ENCODE measurements around the gene ZNF587B.
"Not testable (repeated sequence)": the region's sequence is repeated elsewhere in the genome, so short reads cannot be mapped to it uniquely, and the experiment has no call there.

Gene ZNF587B

DNA sequence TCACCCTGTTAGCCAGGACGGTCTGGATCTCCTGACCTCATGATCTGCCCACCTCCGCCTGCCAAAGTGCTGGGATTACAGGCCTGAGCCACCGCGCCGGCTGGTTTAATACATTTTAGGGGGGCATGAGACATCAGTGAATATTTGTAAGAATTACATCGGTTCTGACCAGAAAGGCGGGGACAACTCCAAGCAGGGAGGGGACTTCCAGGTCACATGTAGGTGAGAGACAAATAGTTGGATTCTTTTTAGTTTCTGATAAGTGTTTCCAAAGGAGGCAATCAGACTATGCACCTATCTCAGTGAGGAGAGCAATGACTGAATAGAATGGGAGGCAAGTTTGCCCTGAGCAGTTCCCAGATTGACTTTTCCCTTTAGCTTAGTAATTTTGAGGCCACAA is 11.7 kb upstream of the ZNF587B start:
- Histone ChIP-seq H3K27me3 (ENCODE audit: control insufficient read depth, insufficient read depth, low read length, poor library complexity, severe bottlenecking) (no peaks in the 10 kb centered on the region), H3K27ac (ENCODE audit: insufficient read depth, low read depth, low read length, poor library complexity, severe bottlenecking) (no peak overlapping the region), H3K9me3 (ENCODE audit: control insufficient read depth, low read length) (no peaks in the 10 kb centered on the region), H3K4me1 (ENCODE audit: control insufficient read depth, insufficient read depth, low read length) (peaks cover 14% of the 10 kb centered on the region), H3K4me3 (ENCODE audit: insufficient read depth, low read depth, low read length) (no peak overlapping the region), H3K36me3 (ENCODE audit: control insufficient read depth, insufficient read depth, low read length) (no peaks in the 10 kb centered on the region)
- WGBS, 2 experiments, result 88 to 90% methylated on average over 7 of the region's 7 CpGs

DNA sequence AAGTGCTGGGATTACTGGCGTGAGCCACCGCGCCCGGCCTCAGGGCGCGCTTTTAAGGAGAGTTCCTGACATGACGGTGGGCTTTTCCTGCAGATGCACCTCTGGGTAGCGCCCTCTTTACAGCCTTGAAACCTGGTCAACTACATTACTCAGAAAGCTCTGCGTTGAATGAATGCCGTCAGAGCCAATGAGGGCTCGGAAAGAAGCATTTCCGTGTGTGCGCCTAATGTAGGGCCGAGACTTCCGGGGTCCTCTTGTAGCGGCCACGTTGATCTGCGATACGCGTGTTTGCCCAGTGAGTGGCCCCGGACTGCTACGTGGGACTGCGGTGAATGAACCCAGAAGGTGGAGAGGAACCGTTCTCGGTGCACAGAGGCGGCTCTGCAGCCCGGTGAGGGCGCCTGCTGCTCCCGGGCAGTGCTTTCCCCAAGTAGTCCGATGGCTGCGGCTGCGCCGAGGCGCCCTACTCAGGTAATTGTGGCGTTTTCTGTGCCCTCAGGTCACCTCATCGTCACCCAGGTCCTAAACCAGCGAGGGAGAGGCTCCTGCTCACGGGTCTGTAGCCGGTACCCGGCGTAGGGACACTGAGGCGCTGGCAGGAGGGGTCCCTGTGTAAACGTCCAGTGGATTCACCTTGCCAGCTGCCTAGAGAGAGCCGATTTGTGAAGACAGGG is 10.5 kb upstream of the ZNF587B start:
- Histone ChIP-seq H3K27ac (ENCODE audit: insufficient read depth, low read depth, low read length, poor library complexity, severe bottlenecking) (peak overlapping the region; percentile 60), H3K9me3 (ENCODE audit: control insufficient read depth, low read length) (no peaks in the 10 kb centered on the region), H3K4me1 (ENCODE audit: control insufficient read depth, insufficient read depth, low read length) (peaks cover 10% of the 10 kb centered on the region), H3K4me3 (ENCODE audit: insufficient read depth, low read depth, low read length) (peak overlapping the region; percentile 100), H3K27me3 (ENCODE audit: control insufficient read depth, insufficient read depth, low read length, poor library complexity, severe bottlenecking) (no peaks in the 10 kb centered on the region), H3K36me3 (ENCODE audit: control insufficient read depth, insufficient read depth, low read length) (no peaks in the 10 kb centered on the region)
- 0% methylated on average over 44 of the region's 44 CpGs for WGBS, 2 experiments

DNA sequence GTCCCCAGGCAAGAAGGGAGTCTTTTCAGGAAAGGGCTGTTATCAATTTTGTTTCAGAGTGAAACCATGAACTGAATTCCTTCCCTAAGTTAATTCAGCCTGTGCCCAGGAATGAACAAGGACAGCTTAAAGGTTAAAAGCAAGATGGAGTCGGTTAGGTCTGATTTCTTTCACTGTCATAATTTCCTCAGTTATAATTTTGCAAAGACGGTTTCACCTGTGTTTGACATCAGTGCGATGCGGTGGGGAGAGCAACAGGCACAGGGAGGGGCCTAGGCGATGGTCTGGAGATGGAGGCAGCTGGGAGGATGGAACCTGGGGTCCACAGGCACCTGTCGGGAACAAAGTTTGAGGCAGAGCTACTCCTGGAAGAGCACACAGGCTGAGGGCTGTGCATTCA is 9.5 kb upstream of the ZNF587B start:
- H3K36me3 ChIP-seq (ENCODE audit: control insufficient read depth, insufficient read depth, low read length), result no peaks in the 10 kb centered on the region
- peaks cover 10% of the 10 kb centered on the region for H3K4me1 ChIP-seq (ENCODE audit: control insufficient read depth, insufficient read depth, low read length)
- peak overlapping the region; percentile 100 for H3K4me3 ChIP-seq (ENCODE audit: insufficient read depth, low read depth, low read length)
- no peak overlapping the region for H3K27ac ChIP-seq (ENCODE audit: insufficient read depth, low read depth, low read length, poor library complexity, severe bottlenecking)
- H3K27me3 ChIP-seq (ENCODE audit: control insufficient read depth, insufficient read depth, low read length, poor library complexity, severe bottlenecking), result no peaks in the 10 kb centered on the region
- no peaks in the 10 kb centered on the region for H3K9me3 ChIP-seq (ENCODE audit: control insufficient read depth, low read length)
- 90% methylated on average over 6 of the region's 6 CpGs for WGBS, 2 experiments

DNA sequence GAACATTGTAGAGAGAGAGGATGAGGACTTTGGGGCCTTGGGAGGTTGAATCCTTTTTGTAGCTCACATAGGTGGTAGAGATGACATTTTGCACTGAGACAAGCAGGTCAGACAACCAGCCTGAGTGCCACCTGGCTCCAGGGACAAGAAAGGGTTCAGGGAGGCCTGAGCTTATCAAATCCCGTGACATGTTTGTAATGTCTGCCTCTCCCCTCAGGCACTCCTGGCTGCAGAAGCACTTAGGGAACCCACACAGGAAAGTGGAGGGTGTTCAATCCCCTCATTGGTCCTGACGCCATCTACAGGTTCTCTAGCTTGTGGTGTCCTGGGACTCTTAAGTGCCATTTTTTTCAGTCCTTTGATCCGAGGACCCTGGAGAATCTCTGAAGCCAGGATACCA is 9.0 kb upstream of the ZNF587B start:
- H3K4me1 ChIP-seq (ENCODE audit: control insufficient read depth, insufficient read depth, low read length), result peaks cover 10% of the 10 kb centered on the region
- H3K27ac ChIP-seq (ENCODE audit: insufficient read depth, low read depth, low read length, poor library complexity, severe bottlenecking); H3K4me3 ChIP-seq (ENCODE audit: insufficient read depth, low read depth, low read length); H3K27me3 ChIP-seq (ENCODE audit: control insufficient read depth, insufficient read depth, low read length, poor library complexity, severe bottlenecking); H3K36me3 ChIP-seq (ENCODE audit: control insufficient read depth, insufficient read depth, low read length); H3K9me3 ChIP-seq (ENCODE audit: control insufficient read depth, low read length): not testable (repeated sequence)
- WGBS, 2 experiments, result 88 to 93% methylated on average over 2 of the region's 3 CpGs

DNA sequence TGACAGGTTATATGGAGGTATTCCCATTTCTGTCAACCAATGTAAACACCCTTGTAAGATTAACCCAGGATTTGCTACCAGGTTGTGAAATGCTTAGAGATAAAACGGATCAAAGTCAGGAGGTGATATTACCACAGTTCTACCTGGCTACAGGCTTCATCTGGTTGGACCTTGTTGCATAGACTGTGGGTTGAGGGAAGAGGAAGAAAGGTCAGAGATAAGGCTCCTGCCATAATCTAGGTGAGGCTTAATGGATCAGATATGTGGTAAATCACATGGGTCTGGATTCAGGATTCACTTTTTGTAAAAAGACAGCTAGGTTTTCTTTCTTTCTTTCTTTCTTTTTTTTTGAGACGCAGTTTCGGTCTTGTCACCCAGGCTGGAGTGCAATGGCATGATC is 8.6 kb upstream of the ZNF587B start:
- not testable (repeated sequence) for H3K9me3 ChIP-seq (ENCODE audit: control insufficient read depth, low read length); H3K4me3 ChIP-seq (ENCODE audit: insufficient read depth, low read depth, low read length); H3K27me3 ChIP-seq (ENCODE audit: control insufficient read depth, insufficient read depth, low read length, poor library complexity, severe bottlenecking); H3K27ac ChIP-seq (ENCODE audit: insufficient read depth, low read depth, low read length, poor library complexity, severe bottlenecking); H3K36me3 ChIP-seq (ENCODE audit: control insufficient read depth, insufficient read depth, low read length)
- 94 to 95% methylated on average over 2 of the region's 3 CpGs for WGBS, 2 experiments
- H3K4me1 ChIP-seq (ENCODE audit: control insufficient read depth, insufficient read depth, low read length), result peaks cover 10% of the 10 kb centered on the region

DNA sequence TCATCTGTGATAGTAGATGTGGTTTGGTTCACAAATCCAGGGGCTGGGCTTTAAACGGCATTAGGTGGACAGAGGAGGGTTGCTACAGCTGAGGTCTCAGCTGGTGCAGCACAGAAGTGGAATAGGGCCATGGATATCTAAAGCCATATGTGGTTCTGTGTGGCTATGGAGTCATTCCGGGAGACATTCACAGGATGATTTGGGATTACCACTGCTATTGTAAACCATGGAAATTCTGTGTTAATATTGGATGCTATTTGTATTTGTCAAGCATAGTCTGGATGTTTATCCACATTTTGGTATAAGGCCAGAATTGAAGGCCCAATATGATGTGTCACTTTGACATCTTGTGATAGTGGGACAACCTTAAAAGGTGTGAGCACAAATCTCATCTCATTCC is 6.9 kb upstream of the ZNF587B start:
- not testable (repeated sequence) for H3K36me3 ChIP-seq (ENCODE audit: control insufficient read depth, insufficient read depth, low read length)
- 95 to 96% methylated on average over 2 of the region's 2 CpGs for WGBS, 2 experiments

DNA sequence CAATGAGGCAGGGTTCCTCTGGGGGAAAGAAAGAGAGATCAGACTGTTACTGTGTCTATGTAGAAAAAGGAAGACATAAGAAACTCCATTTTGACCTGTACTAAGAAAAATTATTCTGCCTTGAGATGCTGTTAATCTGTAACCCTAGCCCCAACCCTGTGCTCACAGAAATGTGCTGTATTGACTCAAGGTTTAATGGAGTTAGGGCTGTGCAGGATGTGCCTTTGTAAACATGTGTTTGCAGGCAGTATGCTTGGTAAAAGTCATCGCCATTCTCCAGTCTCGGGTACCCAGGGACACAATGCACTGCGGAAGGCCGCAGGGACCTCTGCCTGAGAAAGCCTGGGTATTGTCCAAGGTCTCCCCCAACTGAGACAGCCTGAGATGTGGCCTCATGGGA is 6.5 kb upstream of the ZNF587B start:
- not testable (repeated sequence) for H3K9me3 ChIP-seq (ENCODE audit: control insufficient read depth, low read length); H3K36me3 ChIP-seq (ENCODE audit: control insufficient read depth, insufficient read depth, low read length); H3K4me3 ChIP-seq (ENCODE audit: insufficient read depth, low read depth, low read length); H3K27ac ChIP-seq (ENCODE audit: insufficient read depth, low read depth, low read length, poor library complexity, severe bottlenecking); H3K27me3 ChIP-seq (ENCODE audit: control insufficient read depth, insufficient read depth, low read length, poor library complexity, severe bottlenecking)
- H3K4me1 ChIP-seq (ENCODE audit: control insufficient read depth, insufficient read depth, low read length), result peaks cover 10% of the 10 kb centered on the region
- 91 to 94% methylated on average over 4 of the region's 4 CpGs for WGBS, 2 experiments

More for the DNA sequence above, 6.9 kb upstream of the ZNF587B start:
- not testable (repeated sequence) for H3K9me3 ChIP-seq (ENCODE audit: control insufficient read depth, low read length); H3K27me3 ChIP-seq (ENCODE audit: control insufficient read depth, insufficient read depth, low read length, poor library complexity, severe bottlenecking); H3K27ac ChIP-seq (ENCODE audit: insufficient read depth, low read depth, low read length, poor library complexity, severe bottlenecking); H3K4me3 ChIP-seq (ENCODE audit: insufficient read depth, low read depth, low read length)
- H3K4me1 ChIP-seq (ENCODE audit: control insufficient read depth, insufficient read depth, low read length), result peaks cover 10% of the 10 kb centered on the region

DNA sequence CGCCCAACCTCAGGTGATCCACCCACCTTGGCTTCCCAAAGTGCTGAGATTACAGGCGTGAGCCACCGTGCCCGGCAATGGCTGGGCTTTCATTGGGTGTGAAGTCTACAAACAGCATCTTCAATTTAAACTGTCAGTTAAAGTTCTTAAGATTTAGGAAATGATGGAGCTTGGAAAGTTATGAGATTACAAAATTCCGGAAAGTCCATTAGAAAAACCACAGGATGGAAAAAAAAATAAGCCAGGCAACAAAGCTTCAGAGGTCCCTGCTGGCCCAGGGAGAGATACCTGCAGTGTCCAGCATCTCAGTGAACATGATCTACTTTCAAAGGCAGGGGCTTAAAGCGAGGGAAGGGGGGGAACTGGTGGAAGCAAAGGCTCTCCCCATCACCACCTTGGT is 4.6 kb upstream of the ZNF587B start:
- H3K4me3 ChIP-seq (ENCODE audit: insufficient read depth, low read depth, low read length), result no peak overlapping the region
- peaks cover 8% of the 10 kb centered on the region for H3K4me1 ChIP-seq (ENCODE audit: control insufficient read depth, insufficient read depth, low read length)
- no peaks in the 10 kb centered on the region for H3K27me3 ChIP-seq (ENCODE audit: control insufficient read depth, insufficient read depth, low read length, poor library complexity, severe bottlenecking)
- no peaks in the 10 kb centered on the region for H3K9me3 ChIP-seq (ENCODE audit: control insufficient read depth, low read length)
- H3K27ac ChIP-seq (ENCODE audit: insufficient read depth, low read depth, low read length, poor library complexity, severe bottlenecking), result no peak overlapping the region
- H3K36me3 ChIP-seq (ENCODE audit: control insufficient read depth, insufficient read depth, low read length), result no peaks in the 10 kb centered on the region
- WGBS, 2 experiments, result 91 to 96% methylated on average over 6 of the region's 6 CpGs

DNA sequence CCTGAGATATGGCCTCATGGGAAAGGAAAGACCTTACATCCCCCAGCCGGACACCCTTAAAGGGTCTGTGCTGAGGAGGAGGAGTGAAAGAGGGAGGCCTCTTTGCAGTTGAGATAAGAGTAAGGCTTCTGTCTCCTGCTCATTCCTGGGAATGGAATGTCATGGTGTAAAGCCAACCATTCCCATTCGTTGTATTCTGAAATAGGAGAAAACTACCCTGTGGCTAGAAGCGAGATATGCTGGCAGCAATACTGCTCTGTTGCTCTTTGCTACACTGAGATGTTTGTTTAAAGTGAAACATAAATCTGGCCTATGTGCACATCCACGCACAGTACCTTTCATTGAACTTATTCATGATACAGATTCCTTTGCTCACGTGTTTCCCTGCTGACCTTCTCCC is 783 bp upstream of the ZNF587B start:
- H3K27me3 ChIP-seq (ENCODE audit: control insufficient read depth, insufficient read depth, low read length, poor library complexity, severe bottlenecking), result no peaks in the 10 kb centered on the region
- H3K27ac ChIP-seq (ENCODE audit: insufficient read depth, low read depth, low read length, poor library complexity, severe bottlenecking), result peak overlapping the region; percentile 86
- H3K4me3 ChIP-seq (ENCODE audit: insufficient read depth, low read depth, low read length), result no peak overlapping the region
- H3K4me1 ChIP-seq (ENCODE audit: control insufficient read depth, insufficient read depth, low read length), result peaks cover 8% of the 10 kb centered on the region
- no peaks in the 10 kb centered on the region for H3K36me3 ChIP-seq (ENCODE audit: control insufficient read depth, insufficient read depth, low read length)
- WGBS, 2 experiments, result 93 to 96% methylated on average over 5 of the region's 5 CpGs
- no peaks in the 10 kb centered on the region for H3K9me3 ChIP-seq (ENCODE audit: control insufficient read depth, low read length)

DNA sequence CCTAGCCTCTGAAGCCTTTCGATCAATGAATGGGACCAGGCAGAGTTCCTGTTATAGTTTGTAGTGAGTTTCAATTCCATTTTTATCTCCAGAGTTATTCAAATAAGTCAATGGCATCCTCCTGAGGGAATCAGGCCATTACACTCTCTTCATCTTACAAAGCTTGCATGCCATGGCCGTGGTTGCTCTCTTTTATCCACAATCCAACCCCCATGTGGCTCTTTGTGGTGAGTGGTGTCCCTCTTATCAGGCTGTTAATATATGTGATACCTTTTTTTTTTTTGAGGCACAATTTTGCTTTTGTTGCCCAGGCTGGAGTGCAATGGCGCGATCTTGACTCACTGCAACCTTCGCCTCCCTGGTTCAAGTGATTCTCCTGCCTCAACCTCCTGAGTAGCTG is 6.9 kb downstream of the ZNF587B start:
- H3K4me3 ChIP-seq (ENCODE audit: insufficient read depth, low read depth, low read length); H3K36me3 ChIP-seq (ENCODE audit: control insufficient read depth, insufficient read depth, low read length); H3K27ac ChIP-seq (ENCODE audit: insufficient read depth, low read depth, low read length, poor library complexity, severe bottlenecking); H3K27me3 ChIP-seq (ENCODE audit: control insufficient read depth, insufficient read depth, low read length, poor library complexity, severe bottlenecking); H3K4me1 ChIP-seq (ENCODE audit: control insufficient read depth, insufficient read depth, low read length); H3K9me3 ChIP-seq (ENCODE audit: control insufficient read depth, low read length): not testable (repeated sequence)
- 93 to 94% methylated on average over 4 to 5 of the region's 5 CpGs for WGBS, 2 experiments

DNA sequence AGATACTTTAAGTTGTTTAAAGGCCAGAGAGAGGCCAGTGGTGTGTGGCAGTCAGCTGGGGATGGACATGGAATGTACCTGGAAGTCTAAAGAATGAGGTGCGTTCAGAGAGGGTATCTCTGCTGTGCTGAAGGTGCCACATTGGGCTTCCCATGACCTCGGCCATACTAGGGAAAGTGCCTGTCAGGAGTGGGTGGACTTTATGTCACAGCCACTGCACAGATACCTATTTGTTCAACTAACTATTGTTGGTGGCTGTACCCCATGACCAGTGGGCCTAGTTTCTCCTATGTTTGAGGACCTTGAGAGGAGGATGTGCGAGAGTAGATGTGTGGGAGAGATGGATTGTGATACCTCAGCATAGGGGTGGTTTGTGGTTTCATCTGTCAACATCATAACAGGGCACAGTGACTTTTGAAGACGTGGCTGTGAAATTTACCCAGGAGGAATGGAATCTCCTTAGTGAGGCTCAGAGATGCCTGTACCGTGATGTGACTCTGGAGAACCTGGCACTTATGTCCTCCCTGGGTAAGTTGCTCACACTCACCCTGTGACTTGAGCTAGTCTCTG is 8.6 kb downstream of the ZNF587B start:
- H3K9me3 ChIP-seq (ENCODE audit: control insufficient read depth, low read length), result not testable (repeated sequence)

More for the DNA sequence above, 8.6 kb downstream of the ZNF587B start:
- H3K36me3 ChIP-seq (ENCODE audit: control insufficient read depth, insufficient read depth, low read length); H3K27ac ChIP-seq (ENCODE audit: insufficient read depth, low read depth, low read length, poor library complexity, severe bottlenecking); H3K4me1 ChIP-seq (ENCODE audit: control insufficient read depth, insufficient read depth, low read length); H3K27me3 ChIP-seq (ENCODE audit: control insufficient read depth, insufficient read depth, low read length, poor library complexity, severe bottlenecking); H3K4me3 ChIP-seq (ENCODE audit: insufficient read depth, low read depth, low read length): not testable (repeated sequence)
- WGBS, 2 experiments, result 94 to 96% methylated on average over 4 of the region's 5 CpGs

Data from ectodermal cell (in vitro differentiated cells).